IMR-90 (cell line): ENCODE measurements around the gene COX6B2. TPM values are rescaled to one million over a fixed set of nuclear protein-coding genes. Genes with fewer than 3 reads are reported as not detected.

Source experiments
- ATAC-seq: fragments of 200-7000 bp; cut with Tn5 transposase; 2 replicates; pipeline ENCODE4 v1.9.1; 2020; ENCODE audit warnings: low read depth, mild to moderate bottlenecking, moderate library complexity
- BruUV-seq: library from RNA; stranded (reverse); fragments of 400-500 nt; replicated peaks from 2 replicates; lab custom pipeline; 2021; lab: Mats Ljungman, UMichigan
- CTCF ChIA-PET: fragments of 300-600 bp; formaldehyde crosslinking; extraction: SDS; loops from one replicate; lab custom pipeline; 2021; ENCODE audit warnings: antibody characterized with exemption; lab: Yijun Ruan, JAX
- POLR2A ChIA-PET: fragments of 300-600 bp; sonication (Branson Sonifier 250); formaldehyde crosslinking; loops from one replicate; lab custom pipeline; 2022; ENCODE audit warnings: antibody characterized with exemption; ENCODE audit not compliant: unreplicated experiment; lab: Charles Lee
- DNase-seq: peaks from one replicate; pipeline ENCODE4 v3.0.0; 2013
- H2AFZ ChIP-seq: replicated peaks from 2 replicates; pipeline ENCODE3; 2013; ENCODE audit warnings: low read length, mild to moderate bottlenecking; ENCODE audit not compliant: poor library complexity
- H2AK5ac ChIP-seq: 2 replicates; pipeline ENCODE4 v1.6.1; 2013; ENCODE audit warnings: low read depth, low read length, inconsistent platforms
- H2AK9ac ChIP-seq: replicated peaks from 2 replicates; pipeline ENCODE3; 2013; ENCODE audit warnings: mild to moderate bottlenecking, low read depth, low read length, moderate library complexity; ENCODE audit not compliant: poor library complexity
- H2BK120ac ChIP-seq: 2 replicates; pipeline ENCODE4 v1.6.1; 2013; ENCODE audit warnings: low read depth, low read length, inconsistent platforms
- H2BK15ac ChIP-seq: 3 replicates; pipeline ENCODE4 v1.6.1; 2013; ENCODE audit warnings: low read depth, low read length, inconsistent platforms
- H2BK20ac ChIP-seq: 2 replicates; pipeline ENCODE4 v1.6.1; 2013; ENCODE audit warnings: low read depth, mild to moderate bottlenecking, inconsistent platforms, low read length, moderate library complexity
- H2BK5ac ChIP-seq: 2 replicates; pipeline ENCODE4 v1.6.1; 2013; ENCODE audit warnings: mild to moderate bottlenecking, low read depth, low read length, inconsistent platforms; ENCODE audit not compliant: poor library complexity, severe bottlenecking
- H3K14ac ChIP-seq: replicated peaks from 2 replicates; pipeline ENCODE4 v1.6.1; 2013; ENCODE audit warnings: low read depth, low read length, inconsistent platforms
- H3K18ac ChIP-seq: 2 replicates; pipeline ENCODE4 v1.6.1; 2013; ENCODE audit warnings: low read depth, low read length, control low read depth
- H3K23ac ChIP-seq: 2 replicates; pipeline ENCODE4 v1.6.1; 2013; ENCODE audit warnings: low read depth, low read length, inconsistent platforms
- H3K27ac ChIP-seq: 2 replicates; pipeline ENCODE4 v1.5.1; 2013; ENCODE audit warnings: mild to moderate bottlenecking, control low read depth, low read length; ENCODE audit not compliant: insufficient read depth
- H3K27me3 ChIP-seq: 2 replicates; pipeline ENCODE4 v1.6.1; 2013; ENCODE audit warnings: low read length; ENCODE audit not compliant: control insufficient read depth, insufficient read depth
- H3K36me3 ChIP-seq: 2 replicates; pipeline ENCODE4 v1.6.1; 2013; ENCODE audit warnings: low read length, mixed read lengths; ENCODE audit not compliant: control insufficient read depth, insufficient read depth
- H3K4ac ChIP-seq: 2 replicates; pipeline ENCODE4 v1.6.1; 2013; ENCODE audit warnings: low read depth, low read length, inconsistent platforms
- H3K4me1 ChIP-seq: 2 replicates; pipeline ENCODE4 v1.6.1; 2013; ENCODE audit warnings: low read length, mixed read lengths; ENCODE audit not compliant: control insufficient read depth, insufficient read depth
- H3K4me2 ChIP-seq: 2 replicates; pipeline ENCODE4 v1.6.1; 2013; ENCODE audit warnings: low read depth, mild to moderate bottlenecking, control low read depth, low read length, moderate library complexity
- H3K4me3 ChIP-seq: 2 replicates; pipeline ENCODE4 v1.5.1; 2013; ENCODE audit warnings: low read depth, mild to moderate bottlenecking, control low read depth, low read length, moderate library complexity; ENCODE audit not compliant: insufficient read depth
- H3K56ac ChIP-seq: 2 replicates; pipeline ENCODE4 v1.6.1; 2013; ENCODE audit warnings: low read length, inconsistent platforms; ENCODE audit not compliant: insufficient read depth; ENCODE audit errors: extremely low read depth
- H3K79me1 ChIP-seq, 2 experiments: 2 replicates each; pipeline ENCODE4 v1.6.1; 2013; ENCODE audit warnings: low read length in 2 of 2, inconsistent platforms in 1 of 2, low read depth in 1 of 2
- H3K9ac ChIP-seq: 2 replicates; pipeline ENCODE4 v1.6.1; 2013; ENCODE audit warnings: low read depth, low read length, control low read depth
- H3K9me1 ChIP-seq: 2 replicates; pipeline ENCODE4 v1.6.1; 2013; ENCODE audit warnings: low read length, inconsistent platforms; ENCODE audit not compliant: insufficient read depth
- H3K9me3 ChIP-seq: 2 replicates; pipeline ENCODE4 v1.6.1; 2013; ENCODE audit warnings: low read length; ENCODE audit not compliant: control insufficient read depth, insufficient read depth
- H4K20me1 ChIP-seq: 2 replicates; pipeline ENCODE4 v1.6.1; 2013; ENCODE audit warnings: low read length, inconsistent platforms; ENCODE audit not compliant: insufficient read depth
- H4K5ac ChIP-seq: 2 replicates; pipeline ENCODE4 v1.6.1; 2013; ENCODE audit warnings: mild to moderate bottlenecking, low read depth, low read length, control low read depth
- H4K8ac ChIP-seq, 2 experiments: 2 replicates each; pipeline ENCODE4 v1.6.1; 2013; ENCODE audit warnings: low read depth in 2 of 2, low read length in 2 of 2, control low read depth in 1 of 2, inconsistent platforms in 1 of 2
- H4K91ac ChIP-seq: 2 replicates; pipeline ENCODE4 v1.6.1; 2013; ENCODE audit warnings: low read depth, low read length, inconsistent platforms; ENCODE audit not compliant: insufficient read depth
- BHLHE40 ChIP-seq: fragments of 150-350 bp; IDR thresholded peaks from 2 replicates; pipeline ENCODE4 v1.6.1; 2016; ENCODE audit warnings: mild to moderate bottlenecking, low read depth, low read length
- CEBPB ChIP-seq: IDR thresholded peaks from 2 replicates; pipeline ENCODE4 v1.6.1; 2012; ENCODE audit warnings: low read depth, low read length, improper control_type of control experiment
- FOS ChIP-seq: fragments of 150-350 bp; IDR thresholded peaks from 2 replicates; pipeline ENCODE4 v1.6.1; 2016; ENCODE audit warnings: low read depth, low read length
- MAFK ChIP-seq: IDR thresholded peaks from 2 replicates; pipeline ENCODE4 v1.6.1; 2012; ENCODE audit warnings: low read depth, low read length, improper control_type of control experiment
- MAZ ChIP-seq: IDR thresholded peaks from 2 replicates; pipeline ENCODE4 v1.6.1; 2012; ENCODE audit warnings: low read depth, mild to moderate bottlenecking, low read length, improper control_type of control experiment, moderate library complexity, borderline replicate concordance
- MXI1 ChIP-seq: IDR thresholded peaks from 2 replicates; pipeline ENCODE4 v1.6.1; 2012; ENCODE audit warnings: low read depth, mild to moderate bottlenecking, low read length, moderate library complexity, borderline replicate concordance
- NFE2L2 ChIP-seq: fragments of 150-350 bp; IDR thresholded peaks from 2 replicates; pipeline ENCODE4 v1.6.1; 2016; ENCODE audit warnings: low read depth, mild to moderate bottlenecking, low read length
- POLR2A ChIP-seq: IDR thresholded peaks from 2 replicates; pipeline ENCODE4 v1.6.1; 2012; ENCODE audit warnings: mild to moderate bottlenecking, low read depth, low read length
- RAD21 ChIP-seq: IDR thresholded peaks from 2 replicates; pipeline ENCODE4 v1.6.1; 2012; ENCODE audit warnings: low read length, improper control_type of control experiment
- RCOR1 ChIP-seq: IDR thresholded peaks from 2 replicates; pipeline ENCODE4 v1.6.1; 2012; ENCODE audit warnings: mild to moderate bottlenecking, low read length, improper control_type of control experiment; ENCODE audit not compliant: insufficient replicate concordance
- SMC3 ChIP-seq: fragments of 150-350 bp; IDR thresholded peaks from 2 replicates; pipeline ENCODE4 v1.6.1; 2016; ENCODE audit warnings: low read depth, mild to moderate bottlenecking, antibody characterized with exemption, low read length, moderate library complexity
- WGBS, 2 experiments: methylation state at CpG; one replicate each; pipeline versions ENCODE4 v1.1.5 to v1.1.7; 2013; ENCODE audit warnings: missing lambda C conversion rate in 2 of 2; ENCODE audit not compliant: insufficient read length in 1 of 2; ENCODE audit errors: extremely low coverage in 2 of 2; 5-methylcytosine and 5-hydroxymethylcytosine counted together
- dilution Hi-C: fragments of 300-500 bp; cut with HindIII; formaldehyde crosslinking; loops from one replicate; pipeline ENCODE4 v1.14.3; 2018; ENCODE audit warnings: low sequenced_read_pairs; ENCODE audit not compliant: unreplicated experiment
- in situ Hi-C: fragments of 300-500 bp; cut with MboI; formaldehyde crosslinking; loops from 3 replicates; pipeline ENCODE4 v1.14.3; 2019; ENCODE audit warnings: low sequenced_read_pairs, inconsistent platforms, mixed read lengths
- intact Hi-C: fragments of 100-400 bp; cut with micrococcal nuclease; formaldehyde crosslinking; loops from 2 replicates; pipeline ENCODE4 v1.10.0; 2022
- polyA plus RNA-seq, 3 experiments: library from polyadenylated mRNA; depleted of rRNA; stranded (reverse); fragments of >200 nt; gene quantifications; 2 replicates each; pipeline ENCODE4 v1.2.3, GENCODE V29; 2012; ENCODE audit warnings: low replicate concordance in 1 of 3
- total RNA-seq: library from RNA; depleted of rRNA; stranded (reverse); fragments of >200 nt; gene quantifications from 2 replicates; pipeline ENCODE4 v1.2.3, GENCODE V29; 2012
- TF ChIP-seq, protein P1 (sequence below): fragments of 150-350 bp; IDR thresholded peaks from 2 replicates; pipeline ENCODE4 v1.6.1; 2016; ENCODE audit warnings: low read depth, mild to moderate bottlenecking, low read length, moderate library complexity, borderline replicate concordance
- TF ChIP-seq, protein P2 (sequence below): conservative IDR thresholded peaks from 2 replicates; pipeline ENCODE4 v1.5.1; 2012; ENCODE audit warnings: mild to moderate bottlenecking, low read depth, low read length, improper control_type of control experiment
- TF ChIP-seq, protein P3 (sequence below): fragments of 150-350 bp; IDR thresholded peaks from 2 replicates; pipeline ENCODE4 v1.6.1; 2017; ENCODE audit warnings: mild to moderate bottlenecking, antibody characterized with exemption, low read length, low read depth

The COX6B2 gene
- total and polyA plus RNA-seq, 2 of the 4 experiments (the other 2 are of a cell fraction), result 0.19 TPM; not detected in 1

DNA sequence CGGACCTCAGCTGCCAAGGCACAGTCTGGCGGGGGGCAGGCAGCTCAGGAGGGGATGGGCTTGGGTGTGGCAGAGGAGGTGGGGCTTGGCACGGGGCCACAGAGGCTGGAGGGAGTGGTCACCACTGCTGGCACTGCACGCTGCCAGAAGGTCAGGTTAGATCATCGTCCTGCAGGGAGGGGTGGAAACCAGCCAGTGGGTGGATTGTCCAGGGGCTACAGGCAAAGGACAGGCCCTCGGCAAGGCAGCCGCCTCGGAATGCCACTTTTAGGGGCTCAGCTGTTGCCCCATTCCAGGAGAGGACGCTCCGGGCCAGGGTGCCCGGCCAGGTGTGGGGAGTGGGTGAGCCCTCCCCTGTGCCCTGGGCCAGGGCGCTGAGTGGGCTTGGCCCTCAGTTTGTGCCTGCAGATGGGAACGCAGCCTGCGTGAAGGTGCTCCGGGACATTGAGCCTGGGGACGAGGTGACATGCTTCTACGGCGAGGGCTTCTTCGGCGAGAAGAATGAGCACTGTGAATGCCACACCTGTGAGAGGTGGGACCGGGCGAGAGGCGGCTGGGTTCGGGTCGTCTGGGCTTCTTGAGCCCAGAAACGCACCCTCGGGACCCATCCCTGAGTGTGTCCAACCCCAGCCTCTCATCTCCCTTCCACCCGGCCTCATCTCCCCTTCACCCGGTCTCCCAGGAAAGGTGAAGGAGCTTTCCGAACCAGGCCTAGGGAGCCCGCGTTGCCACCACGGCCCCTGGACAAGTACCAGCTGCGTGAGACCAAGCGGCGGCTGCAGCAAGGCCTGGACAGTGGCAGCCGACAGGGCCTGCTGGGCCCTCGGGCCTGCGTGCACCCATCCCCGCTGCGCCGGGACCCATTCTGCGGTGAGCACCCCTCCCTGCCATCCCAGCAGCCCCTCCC is 8.4 kb downstream of the COX6B2 start:
- intact Hi-C loops, result no loop called here
- H3K4ac ChIP-seq, result no peak overlapping the region
- no peak overlapping the region for H2BK20ac ChIP-seq
- no TSS peak for BruUV-seq
- no peak overlapping the region for H3K56ac ChIP-seq
- no peak overlapping the region for H3K4me2 ChIP-seq
- no peak overlapping the region for H2BK120ac ChIP-seq
- WGBS, 2 experiments, result 97% methylated on average over 18 of the region's 43 CpGs; no CpG with 5 or more reads in 1 of the 2 experiments
- H2AK9ac ChIP-seq, result no peak overlapping the region
- ChIA-PET POLR2A (no interaction called here), CTCF (no interaction called here)
- peaks cover 6% of the 10 kb centered on the region for H4K20me1 ChIP-seq
- peaks cover 4 to 9% of the 10 kb centered on the region in 2 experiments; a peak in 3 of 4 replicates for H3K79me1 ChIP-seq
- H4K91ac ChIP-seq, result no peak overlapping the region
- in situ Hi-C loops, result no loop called here
- no peak overlapping the region for H3K14ac ChIP-seq
- H3K27ac ChIP-seq, result no peak overlapping the region
- H2BK5ac ChIP-seq, result no peak overlapping the region
- H3K23ac ChIP-seq, result no peak overlapping the region
- DNase-seq (no peak), ATAC-seq (no peak)
- no peak overlapping the region for H2BK15ac ChIP-seq
- no peak overlapping the region for H2AK5ac ChIP-seq
- no peak overlapping the region for H4K8ac ChIP-seq
- no peaks in the 10 kb centered on the region; the same call in 1 of the 2 replicates for H3K27me3 ChIP-seq
- H2AFZ ChIP-seq, result no peak overlapping the region
- no peak overlapping the region for H3K4me3 ChIP-seq
- no peak overlapping the region for H3K9ac ChIP-seq
- no peak overlapping the region for H3K18ac ChIP-seq
- H3K9me1 ChIP-seq, result peaks cover 6% of the 10 kb centered on the region; the same call in 1 of the 2 replicates
- peaks cover 18% of the 10 kb centered on the region; the same call in 1 of the 2 replicates for H3K36me3 ChIP-seq
- dilution Hi-C loops, result no loop called here
- no peaks in the 10 kb centered on the region for H3K9me3 ChIP-seq
- peaks cover 9% of the 10 kb centered on the region for H3K4me1 ChIP-seq
- no peak overlapping the region for H4K5ac ChIP-seq
- TF ChIP-seq RCOR1 (no peak), MXI1 (no peak), MAFK (no peak), CEBPB (no peak), BHLHE40 (no peak), SMC3 (no peak), POLR2A (no peak), MAZ (no peak), FOS (no peak), NFE2L2 (no peak), RAD21 (no peak)
- TF ChIP-seq, protein P1, sequence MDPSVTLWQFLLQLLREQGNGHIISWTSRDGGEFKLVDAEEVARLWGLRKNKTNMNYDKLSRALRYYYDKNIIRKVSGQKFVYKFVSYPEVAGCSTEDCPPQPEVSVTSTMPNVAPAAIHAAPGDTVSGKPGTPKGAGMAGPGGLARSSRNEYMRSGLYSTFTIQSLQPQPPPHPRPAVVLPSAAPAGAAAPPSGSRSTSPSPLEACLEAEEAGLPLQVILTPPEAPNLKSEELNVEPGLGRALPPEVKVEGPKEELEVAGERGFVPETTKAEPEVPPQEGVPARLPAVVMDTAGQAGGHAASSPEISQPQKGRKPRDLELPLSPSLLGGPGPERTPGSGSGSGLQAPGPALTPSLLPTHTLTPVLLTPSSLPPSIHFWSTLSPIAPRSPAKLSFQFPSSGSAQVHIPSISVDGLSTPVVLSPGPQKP, result no peak
- TF ChIP-seq, protein P2, sequence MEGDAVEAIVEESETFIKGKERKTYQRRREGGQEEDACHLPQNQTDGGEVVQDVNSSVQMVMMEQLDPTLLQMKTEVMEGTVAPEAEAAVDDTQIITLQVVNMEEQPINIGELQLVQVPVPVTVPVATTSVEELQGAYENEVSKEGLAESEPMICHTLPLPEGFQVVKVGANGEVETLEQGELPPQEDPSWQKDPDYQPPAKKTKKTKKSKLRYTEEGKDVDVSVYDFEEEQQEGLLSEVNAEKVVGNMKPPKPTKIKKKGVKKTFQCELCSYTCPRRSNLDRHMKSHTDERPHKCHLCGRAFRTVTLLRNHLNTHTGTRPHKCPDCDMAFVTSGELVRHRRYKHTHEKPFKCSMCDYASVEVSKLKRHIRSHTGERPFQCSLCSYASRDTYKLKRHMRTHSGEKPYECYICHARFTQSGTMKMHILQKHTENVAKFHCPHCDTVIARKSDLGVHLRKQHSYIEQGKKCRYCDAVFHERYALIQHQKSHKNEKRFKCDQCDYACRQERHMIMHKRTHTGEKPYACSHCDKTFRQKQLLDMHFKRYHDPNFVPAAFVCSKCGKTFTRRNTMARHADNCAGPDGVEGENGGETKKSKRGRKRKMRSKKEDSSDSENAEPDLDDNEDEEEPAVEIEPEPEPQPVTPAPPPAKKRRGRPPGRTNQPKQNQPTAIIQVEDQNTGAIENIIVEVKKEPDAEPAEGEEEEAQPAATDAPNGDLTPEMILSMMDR, result no peak
- TF ChIP-seq, protein P3, sequence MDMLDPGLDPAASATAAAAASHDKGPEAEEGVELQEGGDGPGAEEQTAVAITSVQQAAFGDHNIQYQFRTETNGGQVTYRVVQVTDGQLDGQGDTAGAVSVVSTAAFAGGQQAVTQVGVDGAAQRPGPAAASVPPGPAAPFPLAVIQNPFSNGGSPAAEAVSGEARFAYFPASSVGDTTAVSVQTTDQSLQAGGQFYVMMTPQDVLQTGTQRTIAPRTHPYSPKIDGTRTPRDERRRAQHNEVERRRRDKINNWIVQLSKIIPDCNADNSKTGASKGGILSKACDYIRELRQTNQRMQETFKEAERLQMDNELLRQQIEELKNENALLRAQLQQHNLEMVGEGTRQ, result no peak
